ENCODE measurements around the gene CTNNBL1.
"Not testable (repeated sequence)": the region's sequence is repeated elsewhere in the genome, so short reads cannot be mapped to it uniquely, and the experiment has no call there.

The CTNNBL1 gene

GRCh38 chr20:37679751-37680150 lies 14.1 kb upstream of the CTNNBL1 start:
- DNase-seq (ENCODE audit: low read depth, low spot score) = not testable (repeated sequence)

GRCh38 chr20:37680420-37680819 lies 13.4 kb upstream of the CTNNBL1 start:
- no peak for DNase-seq (ENCODE audit: low read depth, low spot score)

- DNase-seq (ENCODE audit: low read depth, low spot score) = no peak
Observed at GRCh38 chr20:37681384-37682112, 12.3 kb upstream of the CTNNBL1 start.

GRCh38 chr20:37683146-37683545 lies 10.7 kb upstream of the CTNNBL1 start:
- DNase-seq (ENCODE audit: low read depth, low spot score) = not testable (repeated sequence)

- DNase-seq (ENCODE audit: low read depth, low spot score) = no peak
Observed at GRCh38 chr20:37686762-37687477, 6.9 kb upstream of the CTNNBL1 start.

GRCh38 chr20:37687478-37687805 lies 6.4 kb upstream of the CTNNBL1 start:
- no peak for DNase-seq (ENCODE audit: low read depth, low spot score)

- no peak for DNase-seq (ENCODE audit: low read depth, low spot score)
Observed at GRCh38 chr20:37688093-37688492, 5.7 kb upstream of the CTNNBL1 start.

GRCh38 chr20:37690626-37691369 lies 3.0 kb upstream of the CTNNBL1 start:
- DNase-seq (ENCODE audit: low read depth, low spot score) = no peak

- no peak for DNase-seq (ENCODE audit: low read depth, low spot score)
Observed at GRCh38 chr20:37692459-37693166, 1.2 kb upstream of the CTNNBL1 start.

- DNase-seq (ENCODE audit: low read depth, low spot score) = no peak
Observed at GRCh38 chr20:37693242-37693634, 592 bp upstream of the CTNNBL1 start.

GRCh38 chr20:37695684-37696342 lies 2.0 kb downstream of the CTNNBL1 start:
- no peak for DNase-seq (ENCODE audit: low read depth, low spot score)

- DNase-seq (ENCODE audit: low read depth, low spot score) = no peak
Observed at GRCh38 chr20:37697314-37697713, 3.5 kb downstream of the CTNNBL1 start.

- no peak for DNase-seq (ENCODE audit: low read depth, low spot score)
Observed at GRCh38 chr20:37699202-37699601, 5.4 kb downstream of the CTNNBL1 start.

- DNase-seq (ENCODE audit: low read depth, low spot score) = no peak
Observed at GRCh38 chr20:37700301-37700700, 6.5 kb downstream of the CTNNBL1 start.

- not testable (repeated sequence) for DNase-seq (ENCODE audit: low read depth, low spot score)
Observed at GRCh38 chr20:37701676-37702075, 7.8 kb downstream of the CTNNBL1 start.

GRCh38 chr20:37702403-37703034 lies 8.7 kb downstream of the CTNNBL1 start:
- no peak for DNase-seq (ENCODE audit: low read depth, low spot score)

- no peak for DNase-seq (ENCODE audit: low read depth, low spot score)
Observed at GRCh38 chr20:37703035-37703845, 9.4 kb downstream of the CTNNBL1 start.

- DNase-seq (ENCODE audit: low read depth, low spot score) = no peak
Observed at GRCh38 chr20:37704955-37705354, 11.1 kb downstream of the CTNNBL1 start.

- no peak for DNase-seq (ENCODE audit: low read depth, low spot score)
Observed at GRCh38 chr20:37706298-37706697, 12.5 kb downstream of the CTNNBL1 start.

- DNase-seq (ENCODE audit: low read depth, low spot score) = no peak
Observed at GRCh38 chr20:37711001-37711400, 17.2 kb downstream of the CTNNBL1 start.
